Measurements from ENCODE around the gene CDC42SE1. TPM values are rescaled to one million over a fixed set of nuclear protein-coding genes. Genes with fewer than 3 reads are reported as not detected.

CDC42SE1 gene
- total RNA-seq = 41.9 and 42.8 TPM in 2 replicates

GRCh38 chr1:151059109-151060006, at the start of gene CDC42SE1:
CDC42SE1 (minus strand) TSS chr1:151059622; CDS start chr1:151055730, 3,892 bp downstream.

GRCh38 chr1:151070474-151071276, 11.3 kb upstream of the CDC42SE1 start, which contains the start of gene GABPB2:
GABPB2 (plus strand) TSS chr1:151070761; CDS start chr1:151088190, 17,429 bp downstream.

GRCh38 chr1:151060007-151060656, 710 bp upstream of the CDC42SE1 start, which contains the start of gene MLLT11:
MLLT11 (plus strand) TSS chr1:151060397; CDS start chr1:151067225, 6,828 bp downstream.

GRCh38 chr1:151047591-151047924, 11.9 kb downstream of the CDC42SE1 start, which contains the start of gene C1orf56:
C1orf56 (plus strand) TSS chr1:151047751; CDS start chr1:151047848, 97 bp downstream.

GRCh38 chr1:151036356-151036755, 23.1 kb downstream of the CDC42SE1 start, which contains the start of gene BNIPL:
BNIPL (plus strand) TSS chr1:151036586; CDS start chr1:151036726, 140 bp downstream.

GRCh38 chr1:151008244-151009205, 50.9 kb downstream of the CDC42SE1 start, which contains the start of gene PRUNE1:
PRUNE1 (plus strand) TSS chr1:151008449; CDS start chr1:151008633, 184 bp downstream.

GRCh38 chr1:151006327-151007052, 52.9 kb downstream of the CDC42SE1 start, which contains the start of gene MINDY1:
MINDY1 (minus strand) TSS chr1:151006902; CDS start chr1:151002617, 4,285 bp downstream.

Other genes starting within 250 kb of the CDC42SE1 start
- 27.6 and 36.8 TPM in 2 replicates for gene ARNT, start 183.0 kb downstream of the CDC42SE1 start, total RNA-seq
- gene CTXND2, start 172.5 kb downstream of the CDC42SE1 start, total RNA-seq = not detected in 2 replicates
- 17.7 and 26.5 TPM in 2 replicates for gene SETDB1, start 133.3 kb downstream of the CDC42SE1 start, total RNA-seq
- gene CERS2, start 84.8 kb downstream of the CDC42SE1 start, total RNA-seq = 121 and 138 TPM in 2 replicates
- not detected in 2 replicates for gene ANXA9, start 77.3 kb downstream of the CDC42SE1 start, total RNA-seq
- 3.8 and 10.7 TPM in 2 replicates for gene MINDY1, start 52.7 kb downstream of the CDC42SE1 start, total RNA-seq
- gene PRUNE1, start 51.2 kb downstream of the CDC42SE1 start, total RNA-seq = 19.0 and 19.9 TPM in 2 replicates
- 0.49 TPM in 1 of 2 replicates, not detected in the other for gene BNIPL, start 23.0 kb downstream of the CDC42SE1 start, total RNA-seq
- gene C1orf56, start 11.9 kb downstream of the CDC42SE1 start, total RNA-seq = 0.72 and 1.8 TPM in 2 replicates
- 1.8 and 2.1 TPM in 2 replicates for gene MLLT11, start 775 bp upstream of the CDC42SE1 start, total RNA-seq
- gene GABPB2, start 11.1 kb upstream of the CDC42SE1 start, total RNA-seq = 11.8 and 14.1 TPM in 2 replicates
- gene SEMA6C, start 87.0 kb upstream of the CDC42SE1 start, total RNA-seq = 2.0 and 3.1 TPM in 2 replicates
- gene TNFAIP8L2, start 97.0 kb upstream of the CDC42SE1 start, total RNA-seq = not detected in 2 replicates
- 7.6 and 8.7 TPM in 2 replicates for gene LYSMD1, start 106.3 kb upstream of the CDC42SE1 start, total RNA-seq
- 25.1 and 30.7 TPM in 2 replicates for gene SCNM1, start 106.5 kb upstream of the CDC42SE1 start, total RNA-seq
- gene TMOD4, start 116.4 kb upstream of the CDC42SE1 start, total RNA-seq = not detected in 2 replicates
- gene VPS72, start 130.6 kb upstream of the CDC42SE1 start, total RNA-seq = 33.4 and 60.7 TPM in 2 replicates
- gene PIP5K1A, start 138.9 kb upstream of the CDC42SE1 start, total RNA-seq = 42.6 and 49.4 TPM in 2 replicates
- gene PSMD4, start 195.1 kb upstream of the CDC42SE1 start, total RNA-seq = 120 and 130 TPM in 2 replicates
- 17.5 and 17.7 TPM in 2 replicates for gene ZNF687, start 222.7 kb upstream of the CDC42SE1 start, total RNA-seq

All from cardiac atrium fibroblast (primary cell).